Right atrium auricular region (tissue), 2 donors: ENCODE measurements around the gene EXOSC1. TPM values are rescaled to one million over a fixed set of nuclear protein-coding genes. Genes with fewer than 3 reads are reported as not detected.

Experiments used
- DNase-seq: peaks from one replicate; pipeline ENCODE4 v3.0.0-alpha.2; 2019; ENCODE audit warnings: low spot score
- H3K27ac ChIP-seq, 2 donors: fragments of 200-600 bp; sonication (generic); 1 replicate in 1 of 2; 2 replicates in 1 of 2; pipeline ENCODE4 v1.5.1; 2016 to 2019
- H3K27me3 ChIP-seq, 2 donors: fragments of 200-600 bp; sonication (generic); one replicate each; pipeline versions ENCODE4 v1.5.1 to v1.6.0; 2017 to 2019
- H3K36me3 ChIP-seq: fragments of 200-600 bp; sonication (generic); one replicate; pipeline ENCODE4 v1.5.1; 2016
- H3K4me1 ChIP-seq, 2 donors: fragments of 200-600 bp; sonication (generic); one replicate each; pipeline versions ENCODE4 v1.5.1 to v1.6.0; 2017 to 2019
- H3K4me3 ChIP-seq, 2 donors: fragments of 200-600 bp; sonication (generic); 1 replicate in 1 of 2; 2 replicates in 1 of 2; pipeline ENCODE4 v1.5.1; 2017 to 2019; ENCODE audit warnings: mild to moderate bottlenecking in 1 of 2, moderate library complexity in 1 of 2
- H3K9me3 ChIP-seq, 2 donors: fragments of 200-600 bp; sonication (generic); one replicate each; pipeline ENCODE4 v1.5.1; 2019
- total RNA-seq, 2 donors: library from RNA; depleted of rRNA; stranded (reverse); fragments of >200 nt; gene quantifications; one replicate each; pipeline ENCODE4 v1.1.0, GENCODE V29; 2016
- TF ChIP-seq, protein P1 (sequence below), 2 donors: fragments of 200-600 bp; sonication (generic); IDR thresholded peaks; one replicate each; pipeline ENCODE4 v1.5.1; 2019; ENCODE audit warnings: antibody characterized with exemption in 2 of 2

Gene EXOSC1
- total RNA-seq, 2 donors from 2014 or later = 16.0 to 17.5 TPM

DNA sequence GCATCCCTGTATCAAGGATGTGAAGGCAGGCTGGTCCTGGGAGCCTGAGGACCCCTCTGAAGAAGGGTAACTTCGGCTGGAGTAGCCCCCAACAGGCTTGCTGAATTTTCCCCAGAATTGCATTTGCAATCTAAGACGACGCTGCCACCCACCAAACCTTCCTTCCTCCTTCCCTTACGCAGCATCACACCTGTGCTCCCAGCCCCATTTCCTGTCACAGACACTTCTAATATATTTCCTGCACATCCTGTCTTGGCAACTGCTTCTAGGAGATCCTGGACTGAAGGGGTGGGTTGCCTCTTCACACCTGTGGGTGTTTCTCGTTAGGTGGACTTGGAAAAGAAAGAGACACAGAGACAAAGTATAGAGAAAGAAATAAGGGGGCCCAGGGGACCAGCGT is 29.2 kb downstream of the EXOSC1 start:
- DNase-seq = no peak

DNA sequence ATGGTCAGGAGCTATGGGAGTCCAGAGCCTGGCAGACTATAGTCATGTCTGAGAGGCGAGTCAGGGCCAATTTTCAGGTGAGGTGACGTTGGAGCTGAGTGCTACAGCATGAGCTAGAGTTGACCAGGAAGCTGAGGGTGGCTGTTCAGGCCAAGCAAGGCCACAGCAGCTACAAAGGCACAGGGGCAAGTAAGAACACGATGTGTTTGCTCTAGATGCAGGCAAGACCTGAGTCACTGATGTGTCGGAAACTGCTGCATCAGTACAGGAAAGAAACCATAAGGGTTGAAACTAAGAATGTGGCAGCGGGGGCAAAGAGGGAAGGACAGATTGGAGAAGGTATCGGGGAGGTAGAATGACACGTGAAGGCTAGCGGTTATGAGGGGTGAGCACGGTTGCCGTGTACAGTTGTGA is 32.9 kb downstream of the EXOSC1 start:
- no peaks in the 10 kb centered on the region for H3K36me3 ChIP-seq
- TF ChIP-seq, protein P1, sequence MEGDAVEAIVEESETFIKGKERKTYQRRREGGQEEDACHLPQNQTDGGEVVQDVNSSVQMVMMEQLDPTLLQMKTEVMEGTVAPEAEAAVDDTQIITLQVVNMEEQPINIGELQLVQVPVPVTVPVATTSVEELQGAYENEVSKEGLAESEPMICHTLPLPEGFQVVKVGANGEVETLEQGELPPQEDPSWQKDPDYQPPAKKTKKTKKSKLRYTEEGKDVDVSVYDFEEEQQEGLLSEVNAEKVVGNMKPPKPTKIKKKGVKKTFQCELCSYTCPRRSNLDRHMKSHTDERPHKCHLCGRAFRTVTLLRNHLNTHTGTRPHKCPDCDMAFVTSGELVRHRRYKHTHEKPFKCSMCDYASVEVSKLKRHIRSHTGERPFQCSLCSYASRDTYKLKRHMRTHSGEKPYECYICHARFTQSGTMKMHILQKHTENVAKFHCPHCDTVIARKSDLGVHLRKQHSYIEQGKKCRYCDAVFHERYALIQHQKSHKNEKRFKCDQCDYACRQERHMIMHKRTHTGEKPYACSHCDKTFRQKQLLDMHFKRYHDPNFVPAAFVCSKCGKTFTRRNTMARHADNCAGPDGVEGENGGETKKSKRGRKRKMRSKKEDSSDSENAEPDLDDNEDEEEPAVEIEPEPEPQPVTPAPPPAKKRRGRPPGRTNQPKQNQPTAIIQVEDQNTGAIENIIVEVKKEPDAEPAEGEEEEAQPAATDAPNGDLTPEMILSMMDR (IDR thresholded peaks at IDR 0.05) = no peak
- DNase-seq = no peak
- H3K27ac ChIP-seq = no peak overlapping the region
- H3K4me3 ChIP-seq = no peak overlapping the region
- H3K9me3 ChIP-seq = no peaks in the 10 kb centered on the region
- H3K27me3 ChIP-seq = no peaks in the 10 kb centered on the region
- H3K4me1 ChIP-seq = no peaks in the 10 kb centered on the region

More for the DNA sequence above, 29.2 kb downstream of the EXOSC1 start:
- Histone ChIP-seq H3K27me3 (no peaks in the 10 kb centered on the region), H3K9me3 (no peaks in the 10 kb centered on the region), H3K4me1 (no peaks in the 10 kb centered on the region), H3K4me3 (no peak overlapping the region), H3K36me3 (no peaks in the 10 kb centered on the region), H3K27ac (no peak overlapping the region)
- TF ChIP-seq, protein P1 (IDR thresholded peaks at IDR 0.05) = no peak

DNA sequence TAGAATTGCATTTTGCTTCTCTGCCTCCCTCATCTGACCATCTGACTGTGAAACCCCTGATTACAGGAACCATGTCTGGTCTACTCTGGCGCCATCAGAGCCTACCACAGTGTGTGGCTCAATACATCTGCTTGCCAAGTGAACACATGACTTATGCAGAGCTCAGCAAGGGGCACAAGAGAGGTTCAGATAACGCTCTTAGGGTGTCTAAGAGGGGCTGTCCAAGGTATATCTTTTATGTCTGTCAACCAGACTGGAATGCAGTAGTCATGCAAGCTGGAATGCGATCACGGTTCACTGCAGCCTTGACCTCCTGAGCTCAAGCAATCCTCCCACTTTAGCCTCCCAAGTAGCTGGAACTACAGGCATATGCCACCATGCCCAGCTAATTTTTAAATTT is 34.4 kb downstream of the EXOSC1 start:
- no peak overlapping the region for H3K27ac ChIP-seq
- TF ChIP-seq, protein P1 (IDR thresholded peaks at IDR 0.05) = no peak
- no peak for DNase-seq
- peaks cover 0 to 9% of the 10 kb centered on the region in 2 donors for H3K4me1 ChIP-seq
- no peak overlapping the region for H3K4me3 ChIP-seq
- H3K9me3 ChIP-seq = no peaks in the 10 kb centered on the region
- no peaks in the 10 kb centered on the region for H3K27me3 ChIP-seq
- H3K36me3 ChIP-seq = no peaks in the 10 kb centered on the region

DNA sequence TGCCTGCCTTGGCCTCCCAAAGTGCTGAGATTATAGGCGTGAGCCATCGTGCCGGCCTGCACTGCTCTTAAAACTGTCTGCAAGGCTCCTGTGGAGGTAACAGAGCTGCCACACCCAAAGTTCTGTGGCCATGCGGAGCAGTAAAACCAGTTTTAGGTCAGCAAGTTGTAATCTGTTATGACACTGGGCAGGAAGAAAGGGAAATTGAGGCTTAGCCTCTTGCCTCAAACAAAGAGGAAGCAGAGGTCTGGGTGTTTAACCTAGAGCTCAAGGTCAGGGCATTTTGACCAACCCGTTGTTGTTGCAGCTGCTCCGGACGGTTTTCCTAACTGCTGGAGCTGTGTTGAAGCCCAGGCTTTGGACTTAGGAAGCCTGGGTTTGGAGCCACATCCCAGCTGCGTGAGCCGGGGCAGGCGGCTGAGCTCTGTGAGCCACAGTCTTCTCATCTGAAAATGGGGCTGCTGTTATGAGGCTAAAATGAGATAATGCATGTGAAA is 37.3 kb downstream of the EXOSC1 start:
- H3K4me3 ChIP-seq = no peak overlapping the region
- H3K27ac ChIP-seq = no peak overlapping the region
- H3K27me3 ChIP-seq = no peaks in the 10 kb centered on the region

DNA sequence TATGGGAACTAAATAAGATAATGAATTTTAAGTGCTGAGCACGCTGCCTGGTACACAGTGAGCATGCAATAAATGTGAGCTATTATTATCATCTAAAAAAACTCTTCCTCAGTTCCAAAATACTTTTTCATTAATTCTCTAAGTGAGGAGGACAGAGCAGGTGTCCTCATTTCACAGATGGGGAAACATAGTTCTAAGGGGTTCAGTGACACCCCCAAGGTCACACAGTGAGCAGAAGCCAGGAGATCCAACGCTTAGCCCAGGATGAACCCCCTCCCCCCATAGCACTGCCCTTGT is 37.9 kb downstream of the EXOSC1 start:
- no peaks in the 10 kb centered on the region for H3K9me3 ChIP-seq
- TF ChIP-seq, protein P1 (IDR thresholded peaks at IDR 0.05) = no peak
- H3K27ac ChIP-seq = no peak overlapping the region
- H3K4me1 ChIP-seq = peaks cover 0 to 9% of the 10 kb centered on the region in 2 donors
- H3K27me3 ChIP-seq = no peaks in the 10 kb centered on the region
- no peaks in the 10 kb centered on the region for H3K36me3 ChIP-seq
- no peak for DNase-seq
- no peak overlapping the region for H3K4me3 ChIP-seq

More for the DNA sequence above, 37.3 kb downstream of the EXOSC1 start:
- no peak for DNase-seq
- Histone ChIP-seq H3K36me3 (no peaks in the 10 kb centered on the region), H3K4me1 (peaks cover 0 to 9% of the 10 kb centered on the region in 2 donors), H3K9me3 (no peaks in the 10 kb centered on the region)
- TF ChIP-seq, protein P1 (IDR thresholded peaks at IDR 0.05) = no peak
